Bronchial epithelial cell (primary cell): ENCODE results near the gene TMPRSS2. TPM values are rescaled to one million over a fixed set of nuclear protein-coding genes. Genes with fewer than 3 reads are reported as not detected.

Experiments used
- DNase-seq: peaks from one replicate; pipeline ENCODE4 v3.0.0-alpha.2; 2010; ENCODE audit warnings: low read depth
- FAIRE-seq: peaks from 2 replicates; lab custom pipeline; 2011; peaks lifted over from hg19 to GRCh38; lab: Jason Lieb, UNC
- H3K27me3 ChIP-seq: 2 replicates; pipeline ENCODE4 v1.5.1; 2011; ENCODE audit warnings: low read length; ENCODE audit not compliant: control insufficient read depth, insufficient read depth
- H3K36me3 ChIP-seq: 2 replicates; pipeline ENCODE4 v1.5.1; 2011; ENCODE audit warnings: low read length; ENCODE audit not compliant: control insufficient read depth, insufficient read depth
- H3K4me3 ChIP-seq: 2 replicates; pipeline ENCODE4 v1.5.1; 2011; ENCODE audit warnings: mild to moderate bottlenecking, low read depth, low read length, control low read depth
- total RNA-seq: library from RNA; depleted of rRNA; stranded (reverse); fragments of >200 nt; gene quantifications from 2 replicates; pipeline ENCODE4 v1.2.1, GENCODE V29; 2014
- TF ChIP-seq, protein P1 (sequence below): IDR thresholded peaks from 2 replicates; pipeline ENCODE4 v1.5.1; 2011; ENCODE audit warnings: mild to moderate bottlenecking, moderate library complexity, low read length, control low read depth, inconsistent platforms; ENCODE audit not compliant: insufficient read depth, severe bottlenecking

The TMPRSS2 gene
- total RNA-seq, 1 donor from 2014 or later, result 3.7 TPM

DNA sequence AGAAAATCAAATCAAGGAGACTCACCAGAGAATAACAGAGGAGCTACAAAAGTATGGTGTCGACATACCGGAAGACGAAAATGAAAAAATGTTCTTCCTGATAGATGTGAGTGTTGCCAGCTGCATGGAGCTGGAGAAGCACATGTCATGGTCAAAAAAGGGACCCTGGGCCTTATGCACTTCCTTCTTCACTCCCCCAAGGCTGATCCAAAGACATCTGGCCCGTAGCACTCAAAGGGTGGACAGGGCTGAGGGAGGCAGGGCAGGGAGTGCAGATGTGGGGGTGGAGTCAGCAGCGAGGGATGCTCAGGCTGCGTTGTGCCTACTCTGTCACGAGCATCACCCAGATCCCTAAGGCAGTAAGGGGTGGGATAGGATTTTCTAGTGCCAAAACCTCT lies 62.5 kb downstream of the TMPRSS2 start:
- TF ChIP-seq, protein P1, sequence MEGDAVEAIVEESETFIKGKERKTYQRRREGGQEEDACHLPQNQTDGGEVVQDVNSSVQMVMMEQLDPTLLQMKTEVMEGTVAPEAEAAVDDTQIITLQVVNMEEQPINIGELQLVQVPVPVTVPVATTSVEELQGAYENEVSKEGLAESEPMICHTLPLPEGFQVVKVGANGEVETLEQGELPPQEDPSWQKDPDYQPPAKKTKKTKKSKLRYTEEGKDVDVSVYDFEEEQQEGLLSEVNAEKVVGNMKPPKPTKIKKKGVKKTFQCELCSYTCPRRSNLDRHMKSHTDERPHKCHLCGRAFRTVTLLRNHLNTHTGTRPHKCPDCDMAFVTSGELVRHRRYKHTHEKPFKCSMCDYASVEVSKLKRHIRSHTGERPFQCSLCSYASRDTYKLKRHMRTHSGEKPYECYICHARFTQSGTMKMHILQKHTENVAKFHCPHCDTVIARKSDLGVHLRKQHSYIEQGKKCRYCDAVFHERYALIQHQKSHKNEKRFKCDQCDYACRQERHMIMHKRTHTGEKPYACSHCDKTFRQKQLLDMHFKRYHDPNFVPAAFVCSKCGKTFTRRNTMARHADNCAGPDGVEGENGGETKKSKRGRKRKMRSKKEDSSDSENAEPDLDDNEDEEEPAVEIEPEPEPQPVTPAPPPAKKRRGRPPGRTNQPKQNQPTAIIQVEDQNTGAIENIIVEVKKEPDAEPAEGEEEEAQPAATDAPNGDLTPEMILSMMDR, result no peak
- no peaks in the 10 kb centered on the region for H3K27me3 ChIP-seq
- no peaks in the 10 kb centered on the region for H3K36me3 ChIP-seq
- DNase-seq (no peak), FAIRE-seq (no peak)
- no peak overlapping the region for H3K4me3 ChIP-seq

DNA sequence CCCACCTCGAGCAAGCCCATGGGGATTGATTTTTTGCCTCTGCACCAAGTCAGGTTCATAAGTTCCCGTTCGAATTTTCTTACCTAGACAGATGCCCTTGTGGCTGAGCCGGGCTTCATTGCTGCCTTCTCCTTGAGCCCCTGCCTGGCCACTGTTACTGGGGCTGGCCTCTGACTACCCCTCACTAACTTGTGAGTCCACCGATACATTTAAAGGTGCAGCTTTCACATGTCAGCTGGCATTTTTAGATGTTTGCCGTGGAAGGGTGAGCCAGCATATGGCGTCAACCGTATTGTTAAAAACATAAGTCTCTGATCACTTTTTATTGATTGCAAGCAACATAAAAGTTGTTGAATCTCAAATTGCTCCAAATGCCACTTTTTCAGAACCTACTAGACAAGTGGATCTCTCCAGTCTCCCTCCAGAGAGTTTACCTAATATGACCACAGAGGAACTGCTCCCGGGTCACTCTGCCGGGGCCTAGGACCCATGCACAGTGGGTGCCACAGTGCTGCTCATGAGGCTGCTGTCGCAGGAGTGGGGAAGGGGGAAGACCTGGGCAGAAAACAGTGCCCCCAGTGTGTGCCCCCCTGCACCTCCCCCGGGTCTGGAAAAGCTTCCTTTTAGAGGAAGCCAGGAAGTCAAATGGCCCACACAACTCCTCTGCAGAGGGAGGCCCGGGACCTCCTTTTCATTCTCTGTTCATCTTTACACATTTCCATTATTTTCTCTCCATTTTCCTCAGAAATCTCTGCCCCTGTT lies 63.1 kb downstream of the TMPRSS2 start:
- no peak overlapping the region for H3K4me3 ChIP-seq
- no peaks in the 10 kb centered on the region for H3K27me3 ChIP-seq
- H3K36me3 ChIP-seq, result no peaks in the 10 kb centered on the region
- TF ChIP-seq, protein P1, result no peak
- FAIRE-seq (no peak), DNase-seq (no peak)

DNA sequence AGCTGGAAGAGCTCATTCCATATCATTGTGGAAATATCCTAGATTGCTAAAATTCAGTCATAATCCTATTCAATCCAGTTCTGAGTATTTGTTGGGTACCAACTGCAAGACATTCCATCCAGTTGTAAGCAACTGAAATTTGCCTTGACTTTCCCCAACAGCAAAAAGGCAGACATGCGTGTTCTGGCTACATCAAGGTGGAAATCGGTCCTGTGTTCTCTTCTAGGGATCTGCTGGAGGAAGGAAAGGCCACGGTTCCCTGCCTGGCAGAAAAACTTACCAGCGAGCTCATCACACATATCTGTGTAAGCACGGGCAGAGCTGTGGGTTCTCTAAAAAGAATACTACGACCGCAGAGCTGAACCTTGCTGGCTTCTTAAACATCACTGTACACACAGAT lies 64.4 kb downstream of the TMPRSS2 start:
- FAIRE-seq, result no peak
- no peaks in the 10 kb centered on the region for H3K27me3 ChIP-seq
- TF ChIP-seq, protein P1, result no peak
- no peak for DNase-seq
- H3K4me3 ChIP-seq, result no peak overlapping the region
- no peaks in the 10 kb centered on the region for H3K36me3 ChIP-seq

DNA sequence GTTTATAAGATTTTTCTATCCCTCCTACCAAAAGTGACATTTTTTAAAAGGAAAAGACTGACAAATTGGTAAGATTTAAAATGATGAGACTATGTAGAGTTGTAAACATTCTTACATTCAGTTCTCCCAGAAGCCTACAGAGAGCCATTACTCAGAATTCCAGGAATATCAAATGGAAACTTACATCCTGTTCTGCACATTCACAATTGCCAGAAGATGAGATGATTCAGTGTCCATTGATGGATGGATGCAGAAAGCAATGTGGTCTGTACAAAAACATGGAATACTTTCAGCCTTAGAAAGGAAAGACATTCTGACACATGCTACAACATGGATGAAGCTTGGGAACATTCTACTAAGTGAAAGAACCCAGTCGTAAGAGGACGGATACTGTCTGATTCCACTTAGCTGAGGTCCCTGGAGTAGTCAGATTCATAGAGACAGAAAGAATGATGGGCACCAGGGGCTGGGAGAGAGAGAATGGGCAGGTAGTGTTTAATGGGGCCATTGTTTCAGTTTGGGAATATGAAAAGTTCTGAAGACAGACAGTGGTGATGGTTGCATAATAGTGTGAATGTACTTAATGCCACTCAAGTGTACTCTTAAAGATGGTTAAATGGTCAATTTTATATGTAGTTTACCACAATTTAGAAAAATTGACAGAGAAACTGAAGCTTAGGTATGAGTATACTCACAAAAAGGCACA lies 65.3 kb downstream of the TMPRSS2 start:
- no peak for FAIRE-seq
- H3K4me3 ChIP-seq, result no peak overlapping the region
- TF ChIP-seq, protein P1, result no peak
- no peak for DNase-seq
- no peaks in the 10 kb centered on the region for H3K36me3 ChIP-seq
- no peaks in the 10 kb centered on the region for H3K27me3 ChIP-seq

DNA sequence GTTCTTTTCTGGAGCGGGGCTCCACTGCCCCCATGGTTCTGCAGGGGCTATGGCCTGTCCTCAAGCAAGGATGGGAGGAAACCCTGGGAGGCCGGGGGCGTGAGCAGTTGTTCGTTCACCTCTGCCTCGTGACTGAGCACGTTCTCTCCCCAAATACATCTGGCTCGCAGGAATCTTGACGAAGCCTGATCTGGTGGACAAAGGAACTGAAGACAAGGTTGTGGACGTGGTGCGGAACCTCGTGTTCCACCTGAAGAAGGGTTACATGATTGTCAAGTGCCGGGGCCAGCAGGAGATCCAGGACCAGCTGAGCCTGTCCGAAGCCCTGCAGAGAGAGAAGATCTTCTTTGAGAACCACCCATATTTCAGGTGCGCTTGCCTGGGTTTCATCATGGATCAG lies 66.4 kb downstream of the TMPRSS2 start:
- FAIRE-seq, result no peak
- Histone ChIP-seq H3K27me3 (no peaks in the 10 kb centered on the region), H3K36me3 (no peaks in the 10 kb centered on the region), H3K4me3 (no peak overlapping the region)
- DNase-seq, result no peak
- TF ChIP-seq, protein P1, result no peak
